ENCODE data around the gene ADGRL2.

DNA sequence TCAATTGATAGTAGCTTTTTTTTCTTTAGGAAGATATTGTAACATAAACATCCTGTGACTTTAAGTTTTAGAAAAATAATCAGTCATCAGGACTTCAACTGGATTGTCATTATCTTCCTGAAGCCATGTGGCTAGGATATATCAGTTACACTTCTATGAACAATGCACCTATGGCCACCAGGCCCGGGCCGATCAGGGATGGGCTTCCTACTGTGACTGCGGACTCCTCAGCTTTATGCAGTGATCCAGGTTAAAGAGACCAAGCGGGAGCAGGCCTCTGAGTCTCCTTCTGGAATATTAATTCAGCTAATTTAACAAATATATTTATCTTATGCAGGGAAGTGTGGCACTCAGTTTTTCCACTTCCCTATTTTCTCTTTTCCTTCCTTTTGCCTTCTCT, 200.6 kb downstream of the ADGRL2 start:
- no peak for TF ChIP-seq CTCF (conservative IDR thresholded peaks at IDR 0.05)
- no peak for TF ChIP-seq ZFX (IDR thresholded peaks at IDR 0.05)

Data from C4-2B (cell line).